Measurements from ENCODE around the gene RELT.

The RELT gene

GRCh38 chr11:73348838-73349237, 27.4 kb upstream of the RELT start:
- DNase-seq (ENCODE audit: low read depth), result no peak

GRCh38 chr11:73349633-73350032, 26.6 kb upstream of the RELT start:
- DNase-seq (ENCODE audit: low read depth), result no peak

GRCh38 chr11:73350908-73351636, 25.1 kb upstream of the RELT start:
- peak; percentile 25 for DNase-seq (ENCODE audit: low read depth)

GRCh38 chr11:73353422-73353821, 22.8 kb upstream of the RELT start:
- no peak for DNase-seq (ENCODE audit: low read depth)

- no peak for DNase-seq (ENCODE audit: low read depth)
Observed at GRCh38 chr11:73355109-73355508, 21.1 kb upstream of the RELT start.

- DNase-seq (ENCODE audit: low read depth), result no peak
Observed at GRCh38 chr11:73356979-73357860, 19.0 kb upstream of the RELT start.

- no peak for DNase-seq (ENCODE audit: low read depth)
Observed at GRCh38 chr11:73358071-73358470, 18.1 kb upstream of the RELT start.

- DNase-seq (ENCODE audit: low read depth), result no peak
Observed at GRCh38 chr11:73359341-73359740, 16.9 kb upstream of the RELT start.

GRCh38 chr11:73359930-73360742, 16.1 kb upstream of the RELT start:
- no peak for DNase-seq (ENCODE audit: low read depth)

GRCh38 chr11:73360743-73361369, 15.3 kb upstream of the RELT start:
- DNase-seq (ENCODE audit: low read depth), result no peak

GRCh38 chr11:73361953-73362776, 14.0 kb upstream of the RELT start:
- no peak for DNase-seq (ENCODE audit: low read depth)

- DNase-seq (ENCODE audit: low read depth), result no peak
Observed at GRCh38 chr11:73363147-73363546, 13.1 kb upstream of the RELT start.

- DNase-seq (ENCODE audit: low read depth), result no peak
Observed at GRCh38 chr11:73365352-73366264, 10.6 kb upstream of the RELT start.

GRCh38 chr11:73366265-73366610, 10.0 kb upstream of the RELT start:
- no peak for DNase-seq (ENCODE audit: low read depth)

- no peak for DNase-seq (ENCODE audit: low read depth)
Observed at GRCh38 chr11:73366953-73367352, 9.2 kb upstream of the RELT start.

- no peak for DNase-seq (ENCODE audit: low read depth)
Observed at GRCh38 chr11:73367482-73368024, 8.6 kb upstream of the RELT start.

GRCh38 chr11:73372375-73372993, 3.7 kb upstream of the RELT start:
- no peak for DNase-seq (ENCODE audit: low read depth)

GRCh38 chr11:73374151-73374550, 2.0 kb upstream of the RELT start:
- DNase-seq (ENCODE audit: low read depth), result no peak

- no peak for DNase-seq (ENCODE audit: low read depth)
Observed at GRCh38 chr11:73375830-73376159, 404 bp upstream of the RELT start.

All from activated gamma-delta T cell treated with anti-CD3 and anti-CD28 coated beads, Interleukin-2, amount 50 U/mL, for 16 hours (primary cell).